GM12801 (cell line): Measurements from ENCODE around the gene LIPC.

Experiments
- CTCF ChIP-seq: IDR thresholded peaks from one replicate; pipeline ENCODE4 v1.5.1; 2011; ENCODE audit warnings: control low read depth; ENCODE audit not compliant: insufficient read length; ENCODE audit errors: extremely low read depth

LIPC gene

GRCh38 chr15:58398071-58398470 lies 33.7 kb upstream of the LIPC start:
- no peak for TF ChIP-seq CTCF

- TF ChIP-seq CTCF = no peak
Observed at GRCh38 chr15:58398643-58399042, 33.1 kb upstream of the LIPC start.

- no peak for TF ChIP-seq CTCF
Observed at GRCh38 chr15:58399739-58400138, 32.1 kb upstream of the LIPC start.

- TF ChIP-seq CTCF = no peak
Observed at GRCh38 chr15:58401276-58401675, 30.5 kb upstream of the LIPC start.

GRCh38 chr15:58401991-58402649 lies 29.7 kb upstream of the LIPC start:
- no peak for TF ChIP-seq CTCF

GRCh38 chr15:58403581-58403980 lies 28.2 kb upstream of the LIPC start:
- TF ChIP-seq CTCF = no peak

- TF ChIP-seq CTCF = no peak
Observed at GRCh38 chr15:58404020-58404419, 27.8 kb upstream of the LIPC start.
